Anterior cingulate cortex (tissue), 58 donors: ENCODE measurements around the gene TES.
"Not testable (repeated sequence)": the region's sequence is repeated elsewhere in the genome, so short reads cannot be mapped to it uniquely, and the experiment has no call there.

Source experiments
- DNase-seq, 58 donors: peaks; one replicate each; lab custom pipeline; 2025; lab: John Stamatoyannopoulos, UW

Gene TES

DNA sequence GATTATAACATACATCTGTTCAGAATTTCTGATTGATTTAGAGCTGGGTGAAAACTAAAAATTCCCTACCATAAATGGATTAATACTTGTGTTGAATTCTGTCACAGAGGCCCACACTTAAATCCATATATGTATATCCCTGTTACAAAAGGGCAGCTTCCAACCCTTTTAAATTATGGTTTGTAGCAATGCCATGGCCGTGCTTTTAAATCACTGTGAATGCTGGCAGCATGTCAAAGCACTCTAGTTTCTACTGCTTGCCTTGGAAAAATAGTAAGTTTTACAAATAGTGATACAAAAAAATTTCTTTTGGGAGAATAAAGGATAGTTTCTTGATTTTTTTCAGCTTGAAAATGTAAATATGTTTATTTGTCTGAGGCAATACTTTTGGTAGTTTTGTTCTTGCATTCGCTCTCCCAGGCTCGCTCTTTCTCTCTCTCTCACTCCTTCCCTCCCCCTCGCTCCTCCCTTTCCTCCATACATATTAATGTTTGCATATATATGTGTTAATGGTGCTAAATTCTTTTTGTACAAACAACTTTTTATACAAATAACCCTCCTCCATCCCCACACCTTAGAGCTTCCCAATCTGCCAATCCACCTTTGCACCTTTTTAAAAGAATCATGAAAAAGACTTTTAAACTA, 29.8 kb downstream of the TES start:
- no peak for DNase-seq

DNA sequence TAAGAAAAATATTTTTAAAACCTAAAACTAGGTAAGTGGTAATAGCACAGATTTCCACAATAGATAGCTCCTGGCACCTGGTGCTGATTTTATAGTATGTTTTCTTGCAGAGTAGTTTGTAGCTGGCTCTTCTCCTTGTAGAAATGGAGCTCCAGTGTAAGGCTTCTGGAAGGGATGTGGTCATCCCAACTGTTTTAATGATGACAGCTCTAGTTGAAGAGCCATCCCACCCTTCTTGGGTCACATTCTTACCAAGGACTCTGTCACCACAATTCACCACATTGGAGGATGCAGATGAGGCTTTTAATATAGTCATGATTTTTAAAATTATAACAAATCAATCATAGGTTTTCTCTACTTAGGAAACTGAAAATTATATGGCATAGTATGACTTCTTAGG, 31.0 kb downstream of the TES start:
- no peak for DNase-seq

DNA sequence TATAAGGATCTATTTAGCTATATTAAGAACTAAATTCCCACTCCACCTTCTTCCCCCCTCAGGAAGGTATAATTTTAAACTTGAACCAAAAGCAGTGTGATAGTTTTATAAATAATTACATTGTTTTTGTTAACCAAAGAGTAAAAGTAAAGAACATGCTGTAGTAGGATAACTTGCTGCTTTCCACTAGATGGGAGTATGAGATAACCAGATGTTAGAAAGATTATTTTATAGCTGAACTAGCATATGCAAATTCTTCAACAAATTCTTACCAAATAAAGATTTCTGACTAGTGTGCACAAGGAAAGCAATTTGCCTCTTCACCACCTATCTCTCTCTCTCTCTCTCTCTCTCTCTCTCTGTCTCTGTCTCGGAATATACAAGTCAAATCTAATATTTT, 31.8 kb downstream of the TES start:
- DNase-seq, result no peak

DNA sequence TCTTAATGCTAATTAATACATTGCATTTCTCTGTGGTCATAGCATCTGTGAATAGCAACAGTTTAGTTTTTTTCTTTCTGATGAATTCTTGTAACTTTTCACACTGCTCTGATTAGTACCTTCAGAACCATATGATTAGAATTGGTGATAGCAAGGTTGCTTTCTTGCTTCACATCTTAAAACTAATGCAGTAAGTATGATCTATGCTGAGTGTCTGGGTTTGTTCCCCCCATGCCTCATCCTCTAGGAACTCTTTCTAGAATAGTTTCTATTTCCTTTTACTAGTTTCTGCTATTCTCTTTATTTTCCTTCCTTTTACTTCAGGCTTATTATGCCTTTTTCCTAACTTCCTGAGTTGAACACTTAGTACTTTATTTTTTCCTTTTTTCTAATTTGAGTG, 32.4 kb downstream of the TES start:
- no peak for DNase-seq

DNA sequence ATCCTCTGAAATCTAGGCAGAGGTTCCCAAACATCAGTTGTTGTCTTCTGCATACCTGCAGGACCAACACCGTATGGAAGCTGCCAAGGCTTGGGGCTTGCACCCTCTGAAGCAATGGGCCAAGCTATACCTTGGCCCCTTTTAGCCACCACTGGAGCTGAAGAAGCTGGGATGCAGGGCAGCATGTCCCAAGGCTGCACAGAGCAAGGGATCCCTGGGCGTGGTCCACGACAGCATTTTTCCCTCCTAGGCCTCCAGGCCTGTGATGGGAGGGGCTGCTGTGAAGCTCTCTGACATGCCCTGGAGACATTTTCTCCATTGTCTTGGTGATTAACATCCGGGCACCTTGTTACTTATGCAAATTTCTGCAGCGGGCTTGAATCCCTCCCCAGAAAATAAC, 34.5 kb downstream of the TES start:
- DNase-seq, result not testable (repeated sequence)

DNA sequence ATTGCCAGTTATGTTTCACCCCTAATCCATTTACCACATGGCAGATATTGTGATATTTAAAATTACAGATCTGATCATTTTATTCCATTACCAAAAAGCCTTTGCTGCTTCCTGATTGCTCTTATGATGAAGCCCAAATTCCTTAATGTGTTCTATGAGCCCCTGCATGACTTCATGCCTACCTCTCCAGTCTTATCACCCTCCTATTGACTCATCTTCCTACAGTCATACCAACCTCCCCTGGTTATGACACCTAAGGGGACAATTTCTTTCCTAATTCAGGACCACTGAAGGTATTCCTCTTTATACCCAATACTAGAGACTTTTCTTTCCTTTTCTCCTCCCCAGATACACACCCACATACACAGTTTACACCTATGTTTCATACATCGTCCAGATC, 36.0 kb downstream of the TES start:
- no peak for DNase-seq

DNA sequence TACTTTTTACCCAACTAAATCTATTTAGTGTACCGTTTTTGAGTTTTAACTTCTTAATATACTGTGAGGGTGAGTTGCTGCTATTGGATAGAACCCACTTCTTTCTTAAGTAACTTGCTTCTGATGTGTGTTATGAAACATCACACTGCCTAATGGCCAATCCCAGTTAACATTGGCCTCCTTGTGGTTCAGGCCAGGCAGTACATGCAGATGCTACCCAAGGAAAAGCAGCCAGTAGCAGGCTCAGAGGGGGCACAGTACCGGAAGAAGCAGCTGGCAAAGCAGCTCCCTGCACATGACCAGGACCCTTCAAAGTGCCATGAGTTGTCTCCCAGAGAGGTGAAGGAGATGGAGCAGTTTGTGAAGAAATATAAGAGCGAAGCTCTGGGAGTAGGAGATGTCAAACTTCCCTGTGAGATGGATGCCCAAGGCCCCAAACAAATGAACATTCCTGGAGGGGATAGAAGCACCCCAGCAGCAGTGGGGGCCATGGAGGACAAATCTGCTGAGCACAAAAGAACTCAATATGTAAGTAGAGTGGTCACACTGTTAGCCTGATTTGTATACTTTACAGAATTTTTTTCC, 39.7 kb downstream of the TES start:
- no peak for DNase-seq

DNA sequence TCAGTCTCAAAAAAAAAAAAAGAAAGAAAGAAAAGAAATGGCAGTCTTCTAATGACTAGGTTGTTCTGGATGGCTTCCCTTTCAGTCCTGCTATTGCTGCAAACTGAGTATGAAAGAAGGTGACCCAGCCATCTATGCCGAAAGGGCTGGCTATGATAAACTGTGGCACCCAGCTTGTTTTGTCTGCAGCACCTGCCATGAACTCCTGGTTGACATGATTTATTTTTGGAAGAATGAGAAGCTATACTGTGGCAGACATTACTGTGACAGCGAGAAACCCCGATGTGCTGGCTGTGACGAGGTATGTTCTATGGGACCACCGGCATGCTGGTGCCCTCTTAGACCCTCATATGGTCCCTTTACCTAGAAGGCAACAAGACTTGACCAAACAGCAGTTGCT, 41.3 kb downstream of the TES start:
- no peak for DNase-seq

DNA sequence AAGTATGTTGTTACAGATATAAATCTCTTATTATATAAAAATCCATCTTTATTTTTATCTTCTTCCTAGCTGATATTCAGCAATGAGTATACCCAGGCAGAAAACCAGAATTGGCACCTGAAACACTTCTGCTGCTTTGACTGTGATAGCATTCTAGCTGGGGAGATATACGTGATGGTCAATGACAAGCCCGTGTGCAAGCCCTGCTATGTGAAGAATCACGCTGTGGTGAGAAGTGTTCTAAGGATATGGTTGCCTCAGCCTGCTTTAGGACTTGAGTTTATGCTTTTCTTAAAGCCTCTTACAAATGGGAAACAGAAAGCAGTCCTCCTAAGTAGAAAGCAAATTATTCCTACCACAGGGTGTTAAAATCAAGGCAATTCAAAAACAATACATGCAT, 41.9 kb downstream of the TES start:
- no peak for DNase-seq

DNA sequence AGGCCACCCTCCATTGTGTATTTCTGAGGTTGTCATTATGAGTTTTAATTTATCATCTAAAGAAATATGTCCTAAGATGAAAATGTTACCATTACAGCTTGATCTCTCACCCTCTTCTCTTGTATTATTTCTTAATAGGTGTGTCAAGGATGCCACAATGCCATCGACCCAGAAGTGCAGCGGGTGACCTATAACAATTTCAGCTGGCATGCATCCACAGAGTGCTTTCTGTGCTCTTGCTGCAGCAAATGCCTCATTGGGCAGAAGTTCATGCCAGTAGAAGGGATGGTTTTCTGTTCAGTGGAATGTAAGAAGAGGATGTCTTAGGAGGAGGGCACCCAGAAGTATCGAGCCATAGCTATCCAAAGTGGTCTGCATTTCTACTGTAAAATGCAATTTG, 46.8 kb downstream of the TES start:
- no peak for DNase-seq

DNA sequence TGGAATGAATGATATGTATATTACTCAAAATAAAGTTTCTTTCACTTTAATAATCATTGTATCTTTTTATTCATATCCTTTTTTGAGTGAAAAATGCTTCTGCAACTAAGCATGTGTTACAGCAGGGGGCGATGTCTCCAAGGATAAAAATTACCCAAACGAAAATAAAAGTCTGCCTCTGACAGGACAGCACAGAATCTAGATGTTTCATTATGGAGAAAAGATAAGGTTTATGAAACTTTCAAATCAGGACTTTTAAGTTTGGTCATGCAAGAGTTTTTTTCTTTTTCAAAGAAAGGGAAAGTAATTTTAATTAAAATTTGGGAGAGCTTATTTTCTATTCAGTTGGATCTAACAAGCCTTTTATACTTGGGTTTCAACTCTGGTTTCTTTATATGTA, 48.4 kb downstream of the TES start:
- peak in 14 of 58 donors; percentile 1 to 49 (median 10) for DNase-seq

DNA sequence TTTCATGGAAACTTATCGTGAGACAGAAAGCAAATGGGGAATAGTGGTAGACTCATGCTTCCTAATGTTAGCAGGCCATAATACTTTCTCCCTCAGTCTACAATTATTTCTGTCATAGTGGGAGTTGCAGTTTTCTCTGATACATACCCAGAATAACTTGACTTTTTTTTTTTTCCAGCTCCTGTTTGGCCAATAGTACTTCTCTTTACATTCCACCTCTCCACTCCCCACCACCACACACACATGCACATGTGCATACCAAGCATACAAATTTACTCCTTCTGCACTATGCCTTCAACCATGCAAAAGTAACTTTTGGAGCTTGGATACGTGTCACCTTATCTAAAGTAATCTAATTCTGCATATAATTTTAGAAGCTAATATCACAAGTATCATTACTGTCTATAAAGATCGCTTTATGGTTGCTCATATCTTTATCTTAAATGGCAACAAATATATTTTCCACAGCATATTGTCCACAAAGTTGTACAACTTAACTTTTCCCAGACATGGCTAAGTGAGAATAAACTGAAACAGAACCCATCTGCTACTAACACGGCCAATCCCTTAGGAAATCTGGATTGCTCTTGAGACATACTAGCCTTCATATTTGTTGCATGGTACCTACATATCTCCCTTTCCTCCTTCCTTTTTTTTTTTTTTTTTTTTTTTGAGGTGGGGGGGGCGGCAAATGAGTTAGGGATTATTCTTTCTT, 49.0 kb downstream of the TES start:
- no peak for DNase-seq

DNA sequence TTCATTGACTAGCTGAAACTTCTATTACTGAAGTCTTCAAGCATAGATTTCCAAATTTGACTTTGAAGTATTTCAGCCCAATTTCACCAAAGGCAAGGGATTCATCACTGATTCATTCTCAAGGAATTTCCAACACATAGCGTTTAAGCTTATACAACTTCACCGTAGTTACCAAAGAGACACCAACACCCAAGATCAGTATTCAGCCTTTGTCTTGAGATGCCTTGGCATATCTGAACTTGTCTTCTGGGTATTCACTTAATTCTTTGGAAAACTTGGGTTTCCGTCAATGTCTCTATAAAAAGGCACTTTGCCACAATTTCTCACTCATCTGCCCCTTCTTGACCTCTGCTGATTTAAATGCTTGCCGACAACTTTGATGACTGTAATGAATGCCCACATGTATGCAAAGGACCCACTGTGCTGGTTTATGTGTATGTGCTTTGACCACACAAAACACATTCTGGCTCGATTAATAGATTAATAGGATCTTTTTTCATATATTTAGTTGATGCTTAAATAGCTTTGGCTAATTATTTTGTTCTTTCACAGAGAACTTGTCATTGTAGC, 49.6 kb downstream of the TES start:
- no peak for DNase-seq

DNA sequence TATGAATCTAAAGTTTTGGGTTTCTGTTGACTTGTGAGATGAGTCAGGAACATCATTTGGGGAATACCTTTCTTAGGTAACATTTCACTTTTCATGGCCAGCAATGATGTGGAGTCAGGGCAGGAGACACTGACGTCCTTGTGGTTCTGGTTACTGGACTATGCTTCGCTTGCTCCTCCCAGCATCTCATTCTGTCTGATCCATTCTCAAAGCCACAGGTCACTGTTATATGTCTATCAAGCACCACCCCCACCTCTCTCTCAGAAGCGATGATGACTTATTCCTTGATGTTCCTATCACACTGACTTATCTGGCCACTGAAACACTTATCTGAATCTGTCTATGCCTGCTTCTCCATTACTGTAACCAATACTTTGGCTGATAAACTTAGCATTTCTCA, 51.6 kb downstream of the TES start:
- DNase-seq, result no peak

DNA sequence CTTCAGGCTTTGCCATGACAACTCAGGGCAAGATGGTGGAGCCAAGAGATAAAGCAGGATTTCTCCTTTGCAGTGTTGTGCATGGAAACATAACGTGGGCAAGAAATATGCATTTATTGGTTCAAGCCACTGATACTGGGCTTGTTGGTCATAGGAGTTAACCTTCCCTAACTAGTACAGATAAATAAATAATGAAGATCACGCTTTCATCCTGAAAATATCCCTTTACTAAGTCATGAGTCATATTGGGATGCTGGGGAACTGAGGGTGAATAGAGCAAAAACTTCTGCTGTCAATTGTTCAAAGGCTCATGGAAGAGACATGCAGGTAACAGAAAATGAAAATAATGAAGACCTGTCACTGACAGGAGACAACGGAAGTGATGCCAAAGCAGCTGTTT, 55.5 kb downstream of the TES start:
- DNase-seq, result no peak

DNA sequence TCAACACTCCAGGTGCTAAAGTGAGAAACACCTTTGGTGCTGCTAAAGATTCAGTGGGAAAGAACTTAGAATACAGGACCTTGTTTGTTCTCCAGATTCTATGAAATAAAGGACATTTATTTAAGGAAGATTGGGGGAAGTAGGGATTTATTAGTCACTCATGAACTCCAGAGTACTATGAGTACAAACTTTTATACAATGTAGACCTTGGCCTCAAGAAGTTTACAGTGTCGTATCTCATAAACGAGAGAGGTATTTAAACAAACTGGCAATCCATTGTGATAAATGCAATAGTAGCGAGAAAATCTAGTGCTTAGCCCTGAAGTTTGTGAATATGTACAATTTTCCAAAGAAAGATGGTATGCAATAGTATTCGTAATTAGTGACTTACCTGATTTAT, 59.1 kb downstream of the TES start:
- no peak for DNase-seq

DNA sequence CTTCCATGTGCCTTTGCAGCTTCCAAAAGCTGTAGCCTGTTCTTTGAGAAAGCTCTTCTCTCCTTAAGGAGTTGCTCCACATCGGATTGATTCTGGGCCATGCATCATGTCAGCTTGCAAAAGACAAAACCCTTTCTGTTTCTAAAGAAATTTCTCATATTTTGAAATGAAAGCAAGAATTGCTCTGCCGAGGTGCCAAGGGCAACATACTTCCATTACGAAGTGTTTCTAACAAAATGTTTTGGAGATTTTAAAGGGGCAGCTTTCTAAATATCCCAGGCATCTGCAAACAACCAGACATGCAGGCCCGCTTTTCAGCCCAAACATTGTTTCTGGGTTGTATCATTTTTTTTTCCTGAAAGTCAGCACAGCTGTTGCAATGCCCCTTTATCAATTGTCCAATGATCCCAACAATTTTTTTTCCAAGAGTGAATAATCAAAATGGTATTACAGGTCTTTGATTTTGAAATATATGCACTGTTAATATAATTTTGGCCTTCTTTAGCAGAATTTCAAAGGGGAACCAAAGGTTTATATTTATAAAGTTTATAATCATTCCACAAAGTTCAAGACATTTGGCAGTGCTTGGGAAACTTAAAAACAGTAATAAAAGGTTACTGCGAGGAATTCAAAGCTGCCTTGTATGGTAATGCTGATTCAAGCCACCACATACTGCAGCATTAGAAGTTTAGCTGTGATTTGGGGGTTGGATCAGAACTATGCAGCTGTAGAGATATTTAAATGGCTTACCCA, 61.0 kb downstream of the TES start:
- no peak for DNase-seq

DNA sequence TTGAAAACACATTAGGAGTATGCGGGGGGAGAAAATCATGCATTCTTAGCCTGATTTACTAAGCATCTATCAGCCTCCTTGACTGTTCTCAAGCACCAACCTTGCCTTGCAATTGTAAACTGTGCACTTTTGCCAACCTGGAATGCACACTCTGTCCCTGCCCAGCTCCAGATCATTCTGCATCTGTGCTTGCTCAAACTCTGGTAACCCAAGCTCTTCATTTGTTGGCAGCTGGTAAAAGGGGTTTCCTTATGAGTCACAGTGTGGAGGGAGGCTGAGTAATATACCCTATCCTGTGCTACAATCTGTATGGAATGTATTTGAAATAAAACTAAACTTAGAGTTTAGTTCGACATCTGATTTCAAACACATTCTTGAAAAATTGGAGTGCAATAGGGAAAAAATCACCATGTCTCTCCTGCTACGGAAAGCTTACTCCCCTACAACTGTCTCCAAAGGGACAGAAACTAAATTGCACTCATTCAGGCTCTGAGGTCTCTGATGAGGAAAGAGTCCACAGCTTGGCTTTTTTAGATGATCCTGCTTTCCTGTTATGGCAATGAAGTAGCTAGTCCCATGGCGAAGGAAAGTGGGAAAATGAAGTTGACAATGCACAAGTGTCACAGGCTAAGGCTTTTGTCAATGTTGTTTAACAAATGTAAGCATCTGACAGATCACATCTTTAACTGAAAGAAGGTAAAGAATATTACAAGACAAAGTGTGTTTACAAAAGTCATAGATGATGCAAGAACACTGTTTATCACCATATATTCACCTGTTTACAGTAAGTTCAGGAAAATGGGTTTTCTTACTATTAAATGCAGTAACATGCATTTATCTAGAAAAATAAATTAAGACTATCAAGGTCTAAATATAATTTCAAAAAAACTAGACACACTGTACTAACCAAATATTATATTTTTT, 61.9 kb downstream of the TES start:
- peak in 1 of 58 donors; percentile 22 for DNase-seq

DNA sequence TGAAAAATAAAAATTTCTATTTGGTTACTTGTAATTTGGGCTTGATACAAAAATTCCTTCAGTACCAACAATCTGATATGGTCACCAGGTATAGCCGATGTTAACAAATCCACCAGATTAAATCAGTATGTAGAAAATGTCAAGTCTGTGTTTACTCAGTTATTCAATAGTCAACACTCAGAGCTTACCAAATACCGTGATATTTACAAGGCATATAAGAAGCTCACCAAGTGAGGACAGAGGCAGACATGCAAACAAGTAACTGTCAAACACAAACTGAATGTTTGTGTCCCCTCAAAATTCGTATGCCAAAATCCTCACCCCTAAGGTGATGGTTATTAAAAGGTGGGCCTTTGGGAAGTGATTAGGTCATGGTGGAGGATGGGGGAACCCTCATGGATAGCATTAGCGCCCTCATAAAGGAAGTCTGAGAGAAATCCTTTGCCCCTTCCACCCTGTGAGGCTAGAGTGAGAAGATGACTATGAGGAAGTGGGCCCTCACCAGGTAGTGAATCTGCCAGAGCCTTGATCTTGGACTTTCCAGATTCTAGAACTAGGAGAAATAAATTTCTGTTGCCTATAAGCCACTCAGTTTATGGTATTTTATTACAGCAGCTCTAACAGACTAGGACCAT, 63.1 kb downstream of the TES start:
- DNase-seq, result no peak

DNA sequence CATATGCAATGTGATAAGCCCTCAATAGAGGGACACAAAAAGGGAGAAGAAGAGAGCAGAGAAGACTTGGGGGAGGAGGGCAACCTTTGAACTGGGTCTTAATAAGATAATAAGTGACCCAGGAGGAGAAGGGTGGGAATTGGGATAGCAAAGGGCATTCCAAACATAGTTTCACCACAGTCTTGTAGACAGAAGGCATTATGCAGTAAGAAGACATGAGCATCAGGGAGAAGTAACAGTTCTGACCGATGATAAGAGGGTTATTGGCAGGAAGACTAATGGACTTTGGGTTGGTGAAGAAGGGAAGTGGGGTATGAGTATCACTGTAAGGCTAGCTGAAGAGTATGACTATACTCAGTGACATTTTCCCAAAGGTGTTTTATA, 63.6 kb downstream of the TES start:
- no peak for DNase-seq
